Measurements from ENCODE around the gene ISM1.

Gene ISM1

GRCh38 chr20:13251904-13252297 lies 30.8 kb downstream of the ISM1 start:
- TF ChIP-seq REST (IDR thresholded peaks at IDR 0.05; ENCODE audit: low read depth), result no peak
- no peak for TF ChIP-seq TCF12 (IDR thresholded peaks at IDR 0.05; ENCODE audit: low read depth)
- TF ChIP-seq YY1 (IDR thresholded peaks at IDR 0.05; ENCODE audit: low read depth), result no peak
- no peak for TF ChIP-seq CREB1 (IDR thresholded peaks at IDR 0.05; ENCODE audit: low read depth)
- TF ChIP-seq TAF1 (IDR thresholded peaks at IDR 0.05; ENCODE audit: low read depth), result no peak
- no peak for TF ChIP-seq EGR1 (IDR thresholded peaks at IDR 0.05)
- no peak for TF ChIP-seq EP300 (IDR thresholded peaks at IDR 0.05; ENCODE audit: borderline replicate concordance)
- no peak for TF ChIP-seq FOXM1 (IDR thresholded peaks at IDR 0.05; ENCODE audit: borderline replicate concordance, low read depth)
- TF ChIP-seq USF1 (IDR thresholded peaks at IDR 0.05), result no peak
- TF ChIP-seq MAX (IDR thresholded peaks at IDR 0.05), result no peak
- no peak for TF ChIP-seq ZBTB7A (IDR thresholded peaks at IDR 0.05; ENCODE audit: low read depth)
- TF ChIP-seq CEBPB (IDR thresholded peaks at IDR 0.05), result no peak

- no peak for TF ChIP-seq EGR1 (IDR thresholded peaks at IDR 0.05)
These were observed 34.3 kb downstream of the ISM1 start for GRCh38 chr20:13255356-13255755.

- TF ChIP-seq TCF12 (IDR thresholded peaks at IDR 0.05; ENCODE audit: low read depth) (no peak), NFIC (IDR thresholded peaks at IDR 0.05) (no peak), REST (IDR thresholded peaks at IDR 0.05; ENCODE audit: low read depth) (no peak), EP300 (IDR thresholded peaks at IDR 0.05; ENCODE audit: borderline replicate concordance) (no peak), EGR1 (IDR thresholded peaks at IDR 0.05) (no peak), MAX (IDR thresholded peaks at IDR 0.05) (no peak), CREB1 (IDR thresholded peaks at IDR 0.05; ENCODE audit: low read depth) (no peak), YY1 (IDR thresholded peaks at IDR 0.05; ENCODE audit: low read depth) (no peak)
These were observed 35.5 kb downstream of the ISM1 start for GRCh38 chr20:13256606-13257005.

GRCh38 chr20:13259921-13260320 lies 38.8 kb downstream of the ISM1 start:
- TF ChIP-seq USF1 (IDR thresholded peaks at IDR 0.05), result no peak
- TF ChIP-seq TEAD4 (IDR thresholded peaks at IDR 0.05), result no peak
- no peak for TF ChIP-seq TAF1 (IDR thresholded peaks at IDR 0.05; ENCODE audit: low read depth)
- no peak for TF ChIP-seq FOXM1 (IDR thresholded peaks at IDR 0.05; ENCODE audit: borderline replicate concordance, low read depth)
- no peak for TF ChIP-seq REST (IDR thresholded peaks at IDR 0.05; ENCODE audit: low read depth)
- no peak for TF ChIP-seq YY1 (IDR thresholded peaks at IDR 0.05; ENCODE audit: low read depth)
- no peak for TF ChIP-seq MAX (IDR thresholded peaks at IDR 0.05)
- no peak for TF ChIP-seq CEBPB (IDR thresholded peaks at IDR 0.05)
- TF ChIP-seq EP300 (IDR thresholded peaks at IDR 0.05; ENCODE audit: borderline replicate concordance), result no peak
- no peak for TF ChIP-seq TCF12 (IDR thresholded peaks at IDR 0.05; ENCODE audit: low read depth)
- no peak for TF ChIP-seq EGR1 (IDR thresholded peaks at IDR 0.05)
- no peak for TF ChIP-seq RAD21 (IDR thresholded peaks at IDR 0.05; ENCODE audit: low read depth)
- TF ChIP-seq NFIC (IDR thresholded peaks at IDR 0.05), result no peak
- TF ChIP-seq ZBTB7A (IDR thresholded peaks at IDR 0.05; ENCODE audit: low read depth), result no peak
- no peak for TF ChIP-seq CREB1 (IDR thresholded peaks at IDR 0.05; ENCODE audit: low read depth)
